AML-193 (cell line): Measurements from ENCODE around the gene NTSR2.

Experiments
- DNase-seq, 2 experiments: peaks; one replicate each; lab custom pipeline; 2025; lab: John Stamatoyannopoulos, UW

Gene NTSR2

DNA sequence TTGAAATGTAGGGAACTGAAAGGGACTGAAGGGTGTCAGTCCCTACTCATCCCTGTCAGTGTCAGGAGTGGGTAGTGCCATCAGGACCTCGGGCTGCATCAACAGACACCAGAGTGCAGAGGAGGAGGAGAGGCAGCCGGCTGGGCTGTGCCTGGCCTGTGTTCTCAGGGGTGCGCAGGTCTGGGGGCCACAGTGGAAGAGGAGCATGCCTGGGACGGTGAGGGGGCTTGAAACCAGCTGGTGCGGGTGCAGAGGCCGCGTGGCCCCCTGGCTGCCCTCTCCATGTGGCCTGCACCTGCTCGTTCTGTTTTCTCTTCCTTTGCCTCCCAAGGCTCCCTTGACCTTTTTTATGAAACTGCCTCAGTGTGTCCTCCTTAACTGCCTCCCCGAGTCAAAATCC, 41.3 kb downstream of the NTSR2 start:
- DNase-seq = no peak

DNA sequence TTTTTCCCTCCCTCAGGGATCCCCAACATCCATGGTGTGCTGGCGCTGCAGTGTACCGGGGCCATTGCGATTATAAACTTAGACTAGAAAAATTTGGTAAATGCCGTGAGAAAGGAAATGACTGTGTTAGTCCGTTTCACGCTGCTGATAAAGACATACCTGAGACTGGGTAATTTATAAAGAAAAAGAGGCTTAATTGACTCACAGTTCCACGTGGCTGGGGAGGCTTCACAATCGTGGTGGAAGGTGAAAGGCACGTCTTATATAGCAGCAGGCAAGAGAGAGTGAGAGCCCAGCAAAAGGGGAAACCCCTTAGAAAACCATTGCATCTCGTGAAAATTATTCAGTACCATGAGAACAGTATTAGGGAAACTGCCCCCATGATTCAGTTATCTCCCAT, 44.3 kb downstream of the NTSR2 start:
- no peak for DNase-seq

DNA sequence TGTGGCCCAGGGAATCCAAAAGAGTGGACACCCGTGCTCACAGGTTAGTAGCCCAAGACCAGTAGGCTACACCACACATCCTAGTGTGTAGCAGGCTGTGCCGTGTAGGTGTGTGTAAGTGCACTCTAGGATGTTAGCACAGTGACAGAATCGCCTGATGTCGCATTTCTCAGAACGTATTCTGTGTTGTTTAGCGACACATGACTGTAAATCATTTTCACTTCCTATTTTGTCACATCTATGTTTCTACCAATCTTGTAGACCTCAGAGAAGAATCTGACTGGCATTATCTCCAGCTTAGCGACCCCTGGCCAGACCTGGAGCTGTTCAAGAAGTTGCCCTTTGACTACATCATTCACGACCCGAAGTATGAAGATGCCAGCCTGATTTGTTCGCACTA, 45.1 kb downstream of the NTSR2 start:
- DNase-seq = no peak

DNA sequence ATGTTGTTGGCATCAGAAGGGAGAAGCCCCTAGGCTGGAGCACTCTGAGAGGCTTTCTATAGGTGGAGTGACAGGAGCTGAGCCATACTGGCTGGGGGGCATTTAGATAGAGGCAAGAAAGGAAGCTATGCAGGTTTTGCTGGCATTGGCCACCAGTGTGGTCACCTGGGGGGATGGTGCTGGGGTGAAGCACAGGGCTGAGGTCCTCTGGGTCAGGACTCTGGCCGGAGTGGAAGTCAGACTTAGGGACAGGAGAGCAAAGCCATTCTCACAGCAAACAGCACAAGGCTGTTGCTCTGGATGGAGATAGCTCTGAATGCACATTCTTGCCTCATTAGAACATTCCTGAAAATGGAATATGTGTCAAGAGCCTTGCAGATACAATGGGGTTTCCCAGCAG, 47.4 kb downstream of the NTSR2 start:
- DNase-seq = no peak

DNA sequence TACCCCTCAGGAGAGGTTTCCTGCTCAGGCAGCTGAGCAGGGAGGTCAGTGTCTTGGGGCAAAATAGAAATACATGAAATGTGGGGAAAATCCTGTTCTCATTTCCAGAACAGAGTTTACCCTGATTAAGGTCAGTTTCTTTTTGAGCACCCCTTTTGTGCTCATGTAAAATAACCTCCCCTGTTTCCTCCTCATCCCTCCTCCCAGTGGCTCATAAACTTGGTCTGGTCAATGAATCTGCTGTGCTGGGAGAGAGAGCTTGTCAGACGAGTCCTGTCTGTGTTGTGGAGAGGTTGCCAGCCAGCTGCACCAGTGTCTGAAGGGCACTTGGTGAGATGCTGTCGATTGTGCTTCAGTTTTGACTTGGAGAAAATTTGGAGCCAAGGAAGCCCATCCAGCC, 48.6 kb downstream of the NTSR2 start:
- no peak for DNase-seq

DNA sequence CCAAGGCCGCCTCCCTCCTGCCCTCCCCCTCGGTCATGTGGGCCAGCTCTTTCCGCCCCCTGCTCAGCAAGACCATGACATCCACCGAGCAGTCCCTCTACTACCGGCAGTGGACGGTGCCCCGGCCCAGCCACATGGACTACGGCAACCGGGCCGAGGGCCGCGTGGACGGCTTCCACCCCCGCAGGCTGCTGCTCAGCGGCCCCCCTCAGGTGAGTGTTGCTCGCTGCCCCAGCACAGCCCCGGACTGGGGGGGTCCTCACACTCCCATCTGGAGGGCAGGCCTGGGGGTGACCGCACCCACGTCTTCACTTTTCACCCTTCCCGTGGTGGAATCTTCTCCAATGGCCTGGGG, 51.3 kb downstream of the NTSR2 start:
- DNase-seq = no peak

DNA sequence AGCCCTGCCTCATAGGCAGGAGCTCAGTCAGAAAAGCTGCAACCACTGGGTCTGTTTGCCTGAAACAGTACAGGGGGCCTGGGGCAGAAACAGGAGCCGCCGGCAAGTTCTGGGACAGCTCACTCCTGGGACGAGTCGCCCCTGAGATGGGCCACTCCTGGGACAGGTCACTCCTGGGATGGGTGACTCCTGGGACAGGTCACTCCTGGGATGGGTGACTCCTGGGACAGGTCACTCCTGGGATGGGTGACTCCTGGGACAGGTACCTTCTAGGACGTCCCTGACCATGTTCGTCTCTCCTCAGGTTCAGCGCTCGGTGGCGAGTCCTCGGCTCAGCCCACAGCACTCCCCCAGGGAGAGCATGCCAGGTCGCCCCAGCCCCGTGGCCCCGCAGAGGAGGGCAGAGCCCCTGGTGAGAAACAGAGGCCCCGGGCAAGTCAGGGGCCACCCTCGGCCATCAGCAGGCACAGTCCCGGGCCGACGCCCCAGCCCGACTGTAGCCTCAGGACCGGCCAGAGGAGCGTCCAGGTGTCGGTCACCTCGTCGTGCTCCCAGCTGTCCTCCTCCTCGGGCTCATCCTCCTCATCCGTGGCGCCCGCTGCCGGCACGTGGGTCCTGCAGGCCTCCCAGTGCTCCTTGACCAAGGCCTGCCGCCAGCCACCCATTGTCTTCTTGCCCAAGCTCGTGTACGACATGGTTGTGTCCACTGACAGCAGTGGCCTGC, 51.8 kb downstream of the NTSR2 start:
- no peak for DNase-seq

DNA sequence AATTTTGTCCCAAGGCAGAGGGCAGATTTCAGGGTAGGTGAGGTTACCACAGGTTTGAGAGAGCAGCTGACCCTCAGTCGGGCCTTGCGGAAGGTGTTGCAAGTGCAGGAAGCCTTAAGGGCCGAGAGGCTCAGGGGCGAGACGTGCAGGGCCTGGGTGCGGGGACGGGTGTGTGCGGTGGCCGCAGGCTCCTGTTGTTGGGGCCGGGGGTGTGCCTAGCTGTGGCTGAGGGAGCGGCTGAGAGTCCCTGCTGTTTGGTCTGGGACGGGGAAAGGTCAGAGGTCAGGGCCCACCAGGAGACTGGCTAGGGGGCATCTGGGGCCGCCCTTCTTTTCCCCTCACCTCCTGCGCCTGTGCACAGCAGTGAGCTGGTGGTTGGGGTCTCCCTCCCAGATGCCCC, 52.5 kb downstream of the NTSR2 start:
- no peak for DNase-seq

DNA sequence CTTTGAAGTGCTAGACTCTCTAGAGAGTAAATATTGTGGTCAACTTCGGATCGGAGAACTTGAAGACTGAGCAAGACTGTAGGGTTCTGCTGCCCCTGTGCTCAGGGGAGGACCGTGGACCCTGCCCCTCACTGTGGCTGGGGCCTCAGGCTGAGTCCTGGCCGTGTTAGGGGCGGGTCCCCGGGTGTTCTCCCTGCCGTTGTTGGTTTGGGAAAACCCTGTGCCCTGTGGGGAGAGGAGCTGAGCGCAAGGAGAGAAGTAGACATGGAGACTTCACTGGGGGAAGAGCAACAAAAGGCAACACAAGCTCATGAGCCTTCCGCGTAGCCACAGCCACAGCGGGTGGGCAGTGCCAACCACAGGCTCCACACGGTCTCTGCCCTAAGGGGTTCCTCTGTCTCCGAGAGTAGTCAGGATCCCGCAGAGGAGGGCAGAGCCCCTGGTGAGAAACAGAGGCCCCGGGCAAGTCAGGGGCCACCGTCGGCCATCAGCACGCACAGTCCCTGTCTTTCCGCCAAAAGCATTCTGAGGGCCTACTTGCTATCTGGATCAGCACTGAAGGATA, 53.1 kb downstream of the NTSR2 start:
- no peak for DNase-seq

DNA sequence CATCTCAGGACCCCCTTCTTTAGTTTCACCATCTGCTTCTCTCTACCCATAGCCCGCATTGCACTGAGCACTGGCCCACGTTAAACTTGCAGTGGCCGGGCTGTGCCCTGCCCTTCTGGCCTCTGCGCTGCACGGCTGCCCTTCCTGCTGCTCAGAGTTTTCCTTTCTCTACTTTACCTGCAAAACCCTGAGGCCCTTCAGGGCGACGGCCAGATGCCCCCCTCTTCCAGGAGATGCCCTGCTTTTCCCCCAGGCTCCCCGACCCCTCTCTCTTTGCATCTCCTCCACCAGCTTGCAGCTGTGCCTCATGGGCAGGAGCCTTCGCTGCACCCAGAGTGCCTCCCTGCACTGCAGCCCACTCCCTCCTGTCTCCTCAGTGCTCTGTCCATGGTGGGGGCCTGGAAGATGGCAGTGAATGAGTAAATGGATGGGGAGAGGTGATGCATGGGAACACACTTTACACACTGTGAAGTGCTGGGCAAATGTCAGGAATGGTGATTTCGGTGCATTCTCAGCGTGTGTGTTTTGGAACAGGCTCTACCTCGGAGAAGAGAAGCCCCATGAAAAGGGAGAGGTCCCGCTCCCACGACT, 53.8 kb downstream of the NTSR2 start:
- DNase-seq = no peak

DNA sequence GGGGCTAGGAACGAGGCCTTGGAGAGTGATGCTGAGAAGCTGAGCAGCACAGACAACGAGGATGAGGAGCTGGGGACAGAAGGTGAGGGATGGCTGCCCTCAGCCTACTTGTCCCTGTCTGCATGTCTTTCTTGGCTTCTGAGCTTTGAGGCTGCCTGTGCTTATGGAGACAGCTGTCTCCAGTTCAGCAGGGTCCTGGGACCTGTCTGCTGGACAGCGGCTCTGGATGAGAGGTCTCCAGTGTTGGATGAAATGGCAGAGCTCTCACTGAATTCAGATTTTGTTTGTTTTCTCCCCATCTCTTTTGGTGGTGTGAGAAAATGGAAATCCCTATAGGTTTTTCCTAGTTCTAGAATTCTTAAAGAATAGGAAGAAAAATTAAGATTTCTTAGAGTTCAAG, 54.8 kb downstream of the NTSR2 start:
- DNase-seq = no peak

DNA sequence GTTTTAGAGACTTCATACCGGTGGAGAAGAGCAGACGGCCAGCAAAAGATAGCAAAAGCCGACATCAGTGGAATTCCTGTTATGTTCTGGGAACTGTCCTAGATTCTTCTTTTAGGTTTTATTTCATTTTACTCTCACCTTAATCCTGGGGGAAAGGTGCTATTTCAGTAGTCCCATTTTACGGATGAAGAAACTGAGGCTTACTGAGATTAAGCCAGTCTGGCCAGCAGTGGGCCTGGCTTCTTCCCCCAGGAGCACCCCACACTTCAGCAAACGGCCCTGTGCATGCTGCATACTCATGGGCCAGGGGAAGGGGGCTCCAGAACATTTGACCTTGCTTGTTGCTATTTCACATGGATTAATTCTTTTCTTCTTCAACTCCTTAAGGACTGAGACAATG, 56.7 kb downstream of the NTSR2 start:
- no peak for DNase-seq

DNA sequence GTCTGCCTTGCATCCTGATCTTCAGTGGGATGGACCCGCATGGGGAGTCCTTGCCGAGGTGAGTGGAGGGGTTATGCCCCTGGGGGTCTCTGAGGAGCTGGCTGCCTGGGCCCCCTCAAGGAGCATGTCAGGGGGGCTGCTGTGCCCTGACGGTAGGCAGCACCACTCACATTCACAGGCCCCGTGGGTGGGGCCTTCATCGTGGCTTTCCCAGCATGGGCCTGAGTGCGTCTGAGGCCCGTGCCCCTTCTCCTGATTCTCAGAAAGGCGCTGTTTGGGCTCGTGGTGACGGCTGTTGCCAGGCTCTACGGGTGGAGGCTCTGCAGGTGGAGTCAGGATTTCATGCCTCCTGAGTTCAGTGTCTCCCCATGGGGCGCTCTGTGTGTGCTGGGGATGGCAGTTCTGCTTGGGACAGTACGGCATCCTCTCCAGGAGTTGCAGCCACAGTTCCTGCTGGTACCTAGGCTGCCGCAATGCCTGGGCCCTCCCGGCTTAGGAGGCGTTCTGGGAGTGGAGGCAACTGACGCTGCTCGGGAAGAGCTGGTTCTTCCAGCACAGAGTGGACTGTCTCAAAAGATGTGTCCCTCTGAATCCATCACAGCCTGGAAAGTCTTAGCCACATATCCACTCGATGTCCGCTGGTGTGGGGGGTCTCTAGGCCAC, 57.3 kb downstream of the NTSR2 start:
- DNase-seq = no peak

DNA sequence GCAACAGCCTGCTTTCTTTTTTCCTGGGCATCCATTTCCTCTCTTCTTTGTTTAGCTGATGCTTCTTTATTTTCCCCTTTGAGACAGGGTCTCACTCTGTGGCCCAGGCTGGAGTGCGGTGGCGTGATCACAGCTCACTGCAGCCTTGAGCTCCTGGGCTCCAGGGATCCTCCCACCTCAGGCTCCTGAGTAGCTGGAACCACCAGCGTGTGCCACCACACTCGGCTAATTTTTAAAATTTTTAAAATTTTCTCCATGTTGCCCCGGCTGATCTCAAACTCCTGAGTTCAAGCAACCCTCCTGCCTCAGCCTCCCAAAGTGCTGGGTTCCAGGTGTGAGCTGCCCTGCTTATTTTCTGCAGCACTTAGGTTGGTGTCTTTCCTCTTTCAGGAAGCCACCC, 58.7 kb downstream of the NTSR2 start:
- DNase-seq = no peak

DNA sequence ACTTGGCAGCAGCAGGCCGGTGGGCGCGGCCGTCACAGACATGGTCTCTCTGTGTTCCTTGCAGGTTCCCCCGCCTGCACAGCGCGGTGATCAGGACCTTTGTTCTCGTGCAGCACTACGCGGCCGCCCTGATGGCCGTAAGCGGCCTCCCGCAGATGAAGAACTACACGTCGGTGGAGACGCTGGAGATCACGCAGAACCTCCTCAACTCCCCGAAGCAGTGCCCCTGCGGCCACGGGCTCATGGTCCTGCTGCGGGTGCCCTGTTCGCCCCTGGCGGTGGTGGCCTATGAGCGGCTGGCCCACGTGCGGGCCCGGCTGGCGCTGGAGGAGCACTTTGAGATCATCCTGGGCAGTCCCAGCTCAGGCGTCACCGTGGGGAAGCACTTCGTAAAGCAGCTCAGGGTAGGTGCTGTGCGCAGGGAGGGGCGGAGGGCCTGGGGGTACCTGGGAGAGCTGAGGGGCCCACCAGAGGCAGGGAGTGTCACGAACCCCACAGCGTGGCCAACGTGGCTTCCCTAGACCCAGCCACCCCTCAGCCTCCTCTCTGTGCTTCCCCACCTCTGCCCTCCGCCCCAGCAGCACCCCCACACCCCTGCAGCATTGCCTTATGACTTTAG, 59.3 kb downstream of the NTSR2 start:
- DNase-seq = no peak
